HCT116 (cell line): ENCODE data around the gene HTRA3. TPM values are rescaled to one million over a fixed set of nuclear protein-coding genes. Genes with fewer than 3 reads are reported as not detected.

Experiments
- ATAC-seq: fragments of 200-7000 bp; cut with Tn5 transposase; 2 replicates; pipeline ENCODE4 v1.9.1; 2020; ENCODE audit warnings: mild to moderate bottlenecking, moderate library complexity
- BruUV-seq: library from RNA; stranded (reverse); fragments of 400-500 nt; replicated peaks from 2 replicates; lab custom pipeline; 2021; lab: Mats Ljungman, UMichigan
- CTCF ChIA-PET: fragments of 300-600 bp; sonication (Branson Sonifier 250); formaldehyde crosslinking; loops from one replicate; lab custom pipeline; 2021; ENCODE audit warnings: antibody characterized with exemption; lab: Charles Lee
- POLR2A ChIA-PET: fragments of 300-600, 350-600 bp; sonication (Branson Sonifier 250); formaldehyde crosslinking; loops from one replicate; lab custom pipeline; 2021; ENCODE audit warnings: antibody characterized with exemption; lab: Charles Lee
- RAD21 ChIA-PET, 2 experiments: fragments of 300-600 bp; sonication (Branson Sonifier 250); formaldehyde crosslinking; loops; one replicate each; lab custom pipeline; 2023; ENCODE audit warnings: low total read pairs in 2 of 2; ENCODE audit not compliant: uncharacterized antibody in 2 of 2, unreplicated experiment in 2 of 2, low non-redundant PET in 1 of 2; lab: Charles Lee
- DNase-seq: peaks from one replicate; pipeline ENCODE4 v3.0.0-alpha.2; 2010; ENCODE audit warnings: low read depth, low spot score
- H2AFZ ChIP-seq: fragments of 200-600 bp; shearing (Covaris generic), sonication (generic); 2 replicates; pipeline ENCODE4 v1.6.1; 2017; ENCODE audit warnings: low read depth, mixed run types, mixed read lengths, antibody characterized with exemption, low read length; ENCODE audit not compliant: poor library complexity, severe bottlenecking
- H3K27ac ChIP-seq: 2 replicates; pipeline ENCODE4 v1.5.1; 2012; ENCODE audit warnings: low read depth, low read length
- H3K27me3 ChIP-seq: fragments of 200-600 bp; sonication (generic); 2 replicates; pipeline ENCODE4 v1.6.1; 2016; ENCODE audit warnings: mixed run types, low read length, mixed read lengths; ENCODE audit not compliant: insufficient read depth
- H3K36me3 ChIP-seq, 2 experiments: fragments of 200-500 bp in 1 of 2; fragments of 200-600 bp in 1 of 2; sonication (Bioruptor generic) in 1 of 2; sonication (generic) in 1 of 2; 2 replicates each; pipeline versions ENCODE4 v1.5.1 to v1.6.1; 2014 to 2016; ENCODE audit warnings: low read length in 2 of 2, inconsistent platforms in 1 of 2, mixed read lengths in 1 of 2, mixed run types in 1 of 2; ENCODE audit not compliant: insufficient read depth in 2 of 2, control insufficient read depth in 1 of 2
- H3K4me1 ChIP-seq, 2 experiments: fragments of 200-600 bp in 1 of 2; sonication (generic) in 1 of 2; 2 replicates each; pipeline versions ENCODE4 v1.5.1 to v1.6.1; 2012 to 2017; ENCODE audit warnings: low read length in 2 of 2, inconsistent platforms in 1 of 2, mild to moderate bottlenecking in 1 of 2, mixed read lengths in 1 of 2, mixed run types in 1 of 2, moderate library complexity in 1 of 2; ENCODE audit not compliant: insufficient read depth in 2 of 2, control insufficient read depth in 1 of 2
- H3K4me2 ChIP-seq: fragments of 200-600 bp; sonication (generic); 2 replicates; pipeline ENCODE4 v1.6.1; 2017; ENCODE audit warnings: mixed run types, low read length, mixed read lengths
- H3K4me3 ChIP-seq, 2 experiments: fragments of 200-600 bp in 1 of 2; sonication (generic) in 1 of 2; replicated peaks in 1 of 2; 2 replicates each; pipeline ENCODE4 v1.5.1; 2011 to 2016; ENCODE audit warnings: low read length in 2 of 2, control low read depth in 1 of 2, low read depth in 1 of 2, mild to moderate bottlenecking in 1 of 2, mixed read lengths in 1 of 2, mixed run types in 1 of 2
- H3K79me2 ChIP-seq: fragments of 200-600 bp; sonication (generic); 2 replicates; pipeline ENCODE4 v1.6.1; 2017; ENCODE audit warnings: mild to moderate bottlenecking, mixed run types, low read length, moderate library complexity, mixed read lengths; ENCODE audit not compliant: insufficient read depth
- H3K9ac ChIP-seq: fragments of 200-600 bp; sonication (generic); 2 replicates; pipeline ENCODE4 v1.6.1; 2016; ENCODE audit warnings: low read length, mixed read lengths
- H3K9me2 ChIP-seq: fragments of 200-600 bp; sonication (generic), shearing (Covaris generic); 2 replicates; pipeline ENCODE4 v1.6.1; 2017; ENCODE audit warnings: mixed run types, mild to moderate bottlenecking, moderate library complexity; ENCODE audit not compliant: insufficient read depth
- H3K9me3 ChIP-seq, 2 experiments: fragments of 200-500 bp in 1 of 2; fragments of 200-600 bp in 1 of 2; sonication (Bioruptor generic) in 1 of 2; sonication (generic) in 1 of 2; 2 replicates each; pipeline ENCODE4 v1.6.1; 2014 to 2017; ENCODE audit warnings: low read length in 2 of 2, mixed read lengths in 2 of 2, inconsistent platforms in 1 of 2, low read depth in 1 of 2, mild to moderate bottlenecking in 1 of 2, mixed run types in 1 of 2, moderate library complexity in 1 of 2; ENCODE audit not compliant: control insufficient read depth in 1 of 2, insufficient read depth in 1 of 2
- H4K20me1 ChIP-seq: fragments of 200-600 bp; sonication (generic), shearing (Covaris generic); 2 replicates; pipeline ENCODE4 v1.6.1; 2017; ENCODE audit warnings: mixed run types, mild to moderate bottlenecking, moderate library complexity; ENCODE audit not compliant: insufficient read depth
- ATF3 ChIP-seq: IDR thresholded peaks from 2 replicates; pipeline ENCODE4 v1.6.1; 2012
- FOSL1 ChIP-seq: IDR thresholded peaks from 2 replicates; pipeline ENCODE4 v1.6.1; 2012; ENCODE audit warnings: low read depth
- POLR2A ChIP-seq: IDR thresholded peaks from 2 replicates; pipeline ENCODE4 v1.7.0; 2011; ENCODE audit warnings: borderline replicate concordance; ENCODE audit not compliant: insufficient read depth, insufficient read length; ENCODE audit errors: extremely low read depth
- POLR2AphosphoS5 ChIP-seq: IDR thresholded peaks from 2 replicates; pipeline ENCODE4 v1.6.1; 2011; ENCODE audit warnings: mild to moderate bottlenecking, low read depth, low read length, moderate library complexity
- SIN3A ChIP-seq: IDR thresholded peaks from 2 replicates; pipeline ENCODE4 v1.6.1; 2012; ENCODE audit warnings: low read depth
- ZFX ChIP-seq: fragments of 450-650 bp; IDR thresholded peaks from 2 replicates; pipeline ENCODE4 v1.6.1; 2017
- intact Hi-C: fragments of 100-400 bp; cut with micrococcal nuclease; formaldehyde crosslinking; loops from 2 replicates; pipeline ENCODE4 v1.10.0; 2022
- total RNA-seq: library from RNA; stranded (reverse); gene quantifications from one replicate; pipeline ENCODE4 v1.2.1, GENCODE V29; 2021; ENCODE audit not compliant: unreplicated experiment
- TF ChIP-seq, protein P1 (sequence below): IDR thresholded peaks from 2 replicates; pipeline ENCODE4 v1.6.1; 2012

HTRA3 gene
- total RNA-seq, 1 experiment from 2014 or later: not detected

DNA sequence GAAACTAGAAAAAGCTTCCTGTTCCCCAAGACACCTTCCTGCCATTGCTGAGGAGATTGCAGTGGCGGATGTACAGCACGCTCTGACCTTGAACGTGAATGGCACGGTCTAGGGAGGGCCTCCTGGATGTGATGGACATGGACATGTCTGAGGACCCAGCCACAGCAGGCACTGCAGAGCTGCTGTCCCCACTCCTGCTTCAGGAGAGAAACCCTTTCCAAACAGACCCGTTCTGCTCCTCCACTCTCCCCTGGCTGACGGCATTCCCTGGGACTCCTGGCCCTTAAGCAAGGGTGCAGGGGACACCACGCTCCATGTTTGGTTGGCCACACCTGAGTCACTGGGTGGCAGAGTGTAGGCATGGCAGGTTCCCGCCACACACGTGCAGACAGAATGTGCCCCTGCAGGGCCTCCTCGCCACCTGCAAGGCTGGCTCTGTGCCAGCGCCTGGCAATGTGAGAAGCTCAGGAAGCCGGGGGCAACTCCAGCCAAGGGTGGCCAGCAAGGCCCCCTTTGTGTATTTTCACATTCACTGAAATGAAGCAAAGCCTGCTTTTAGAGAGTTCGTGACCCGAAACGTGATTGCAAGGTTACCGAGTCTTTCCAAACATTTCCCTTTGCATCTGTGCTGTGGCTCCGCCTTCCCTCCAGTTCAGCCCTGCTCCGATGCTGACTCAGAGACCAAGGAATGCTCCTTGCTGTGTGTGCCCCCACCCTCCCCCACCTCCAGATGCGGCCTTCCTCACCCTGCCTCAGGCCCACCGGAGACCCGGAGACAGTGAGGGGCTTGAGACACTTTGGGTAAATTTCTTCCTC is 46.1 kb downstream of the HTRA3 start:
- H3K27ac ChIP-seq: peak overlapping the region; percentile 39
- ATAC-seq: peak; percentile 87
- TF ChIP-seq SIN3A: no peak
- TF ChIP-seq, protein P1, sequence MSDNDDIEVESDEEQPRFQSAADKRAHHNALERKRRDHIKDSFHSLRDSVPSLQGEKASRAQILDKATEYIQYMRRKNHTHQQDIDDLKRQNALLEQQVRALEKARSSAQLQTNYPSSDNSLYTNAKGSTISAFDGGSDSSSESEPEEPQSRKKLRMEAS: peak; percentile 86
- TF ChIP-seq FOSL1: peak; percentile 48
- 0 out of 2 replicates have a peak, but pooled peaks have one; percentile 16 for TF ChIP-seq POLR2AphosphoS5
- intact Hi-C loops: no loop called here
- H3K9me2 ChIP-seq: no peaks in the 10 kb centered on the region
- RAD21 ChIA-PET: no interaction called here
- POLR2A ChIA-PET: no interaction called here
- no peaks in the 10 kb centered on the region for H3K79me2 ChIP-seq
- H3K4me2 ChIP-seq: peak overlapping the region; percentile 73
- no peaks in the 10 kb centered on the region for H3K36me3 ChIP-seq
- H4K20me1 ChIP-seq: no peaks in the 10 kb centered on the region
- H3K27me3 ChIP-seq: no peaks in the 10 kb centered on the region
- BruUV-seq: no TSS peak
- H3K4me3 ChIP-seq: peak overlapping the region in 1 of 2 experiments; percentile 23; a peak in 1 of 4 replicates
- H2AFZ ChIP-seq: peak overlapping the region; percentile 93
- CTCF ChIA-PET: interaction anchor here (0.7 kb wide), 1 partner anchor 113 kb away, joined by 3 read pairs; no protein-coding TSS in a partner anchor
- DNase-seq: peak; percentile 13
- peak overlapping the region; percentile 35 for H3K9ac ChIP-seq
- no peaks in the 10 kb centered on the region for H3K9me3 ChIP-seq
- peaks cover 16 to 22% of the 10 kb centered on the region in 2 experiments for H3K4me1 ChIP-seq

DNA sequence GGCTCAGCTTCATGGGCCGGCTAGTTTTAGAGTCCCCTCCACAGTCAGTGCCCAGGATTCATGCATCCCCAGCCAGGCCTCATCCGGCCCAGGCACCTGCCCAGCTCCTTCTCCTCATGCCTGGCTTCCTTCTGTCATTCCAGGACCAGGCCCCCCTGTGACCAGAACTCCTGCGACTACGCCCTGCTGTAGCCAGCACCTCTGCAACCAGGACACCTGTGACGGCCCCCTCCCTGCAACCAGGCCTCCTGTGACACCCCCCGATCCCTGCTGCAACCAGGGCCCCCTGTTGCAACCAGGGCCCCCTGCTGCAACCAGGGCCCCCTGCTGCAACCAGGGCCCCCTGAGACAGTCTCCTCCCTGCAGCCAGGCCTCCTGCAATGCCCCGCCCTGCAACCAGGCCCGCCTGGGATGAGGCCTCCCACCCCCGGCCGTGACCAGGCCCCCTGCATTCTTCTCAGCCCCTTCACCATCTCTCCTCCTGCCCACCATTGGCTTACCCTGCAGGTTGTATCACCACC is 46.8 kb downstream of the HTRA3 start:
- DNase-seq: no peak
- BruUV-seq: no TSS peak
- CTCF ChIA-PET: interaction anchor here (0.7 kb wide), 1 partner anchor 113 kb away, joined by 3 read pairs; no protein-coding TSS in a partner anchor
- Histone ChIP-seq H3K9me2 (no peaks in the 10 kb centered on the region), H3K27ac (peak overlapping the region; percentile 39), H3K36me3 (no peaks in the 10 kb centered on the region), H4K20me1 (no peaks in the 10 kb centered on the region), H3K4me2 (peak overlapping the region; percentile 73), H3K4me1 (peaks cover 16 to 22% of the 10 kb centered on the region in 2 experiments), H3K9ac (peak overlapping the region; percentile 35), H3K27me3 (no peaks in the 10 kb centered on the region), H3K79me2 (no peaks in the 10 kb centered on the region), H3K9me3 (no peaks in the 10 kb centered on the region), H3K4me3 (0 out of 4 replicates have a peak overlapping the region, but pooled peaks of 1 of the 2 experiments have one; percentile 23), H2AFZ (peak overlapping the region; percentile 93)
- ATAC-seq: peak; percentile 52
- RAD21 ChIA-PET: no interaction called here
- TF ChIP-seq, protein P1: no peak
- TF ChIP-seq ATF3: no peak
- TF ChIP-seq ZFX: 0 out of 2 replicates have a peak, but pooled peaks have one; percentile 40
- TF ChIP-seq POLR2A: no peak
- POLR2A ChIA-PET: no interaction called here
- intact Hi-C loops: no loop called here
